ENCODE data around the gene LIN37. TPM values are rescaled to one million over a fixed set of nuclear protein-coding genes. Genes with fewer than 3 reads are reported as not detected.

Gene LIN37
- total and polyA plus RNA-seq, 2 of the 13 experiments (the other 11 are each of a cell fraction or from before 2014, with no cell fraction given), result 6.3 to 8.7 TPM

GRCh38 chr19:35757749-35758608 lies 9.6 kb downstream of the LIN37 start, which contains the start of gene PROSER3 (continued):
- TF ChIP-seq CREBL2 (CRISPR knock-in tag; IDR thresholded peaks at IDR 0.05; ENCODE audit: borderline replicate concordance), result no peak
- TF ChIP-seq ZNF460 (CRISPR knock-in tag; IDR thresholded peaks at IDR 0.05; ENCODE audit: borderline replicate concordance), result no peak
- no peak for TF ChIP-seq HIC2 (CRISPR knock-in tag; IDR thresholded peaks at IDR 0.05; ENCODE audit: low read depth)
- peak; percentile 24; the same call in 1 of the 2 replicates for TF ChIP-seq RFX5 (IDR thresholded peaks at IDR 0.05; ENCODE audit: low read depth, low read length)
- no peak for TF ChIP-seq ZNF512 (CRISPR knock-in tag; IDR thresholded peaks at IDR 0.05)
- TF ChIP-seq ZNF138 (CRISPR knock-in tag; IDR thresholded peaks at IDR 0.05; ENCODE audit: low read depth), result no peak
- TF ChIP-seq IKZF4 (CRISPR knock-in tag; IDR thresholded peaks at IDR 0.05; ENCODE audit: borderline replicate concordance, low read depth, not compliant biosample characterization), result no peak
- TF ChIP-seq PATZ1 (CRISPR knock-in tag; IDR thresholded peaks at IDR 0.05), result no peak; the same call in 1 of the 2 replicates
- no peak for TF ChIP-seq SOX6 (IDR thresholded peaks at IDR 0.05)
- no peak for TF ChIP-seq SOX6 (CRISPR knock-in tag; IDR thresholded peaks at IDR 0.05)
- TF ChIP-seq LBX2 (CRISPR knock-in tag; IDR thresholded peaks at IDR 0.05; ENCODE audit: borderline replicate concordance), result no peak
- TF ChIP-seq ZNF24 (IDR thresholded peaks at IDR 0.05), result no peak
- TF ChIP-seq ISX (CRISPR knock-in tag; conservative IDR thresholded peaks at IDR 0.05), result peak; percentile 90
- no peak for TF ChIP-seq BHLHE40 (IDR thresholded peaks at IDR 0.05; ENCODE audit: low read length)
- TF ChIP-seq ETV5 (CRISPR knock-in tag; IDR thresholded peaks at IDR 0.05; ENCODE audit: borderline replicate concordance), result peak; percentile 86
- no peak for TF ChIP-seq ZFP1 (CRISPR knock-in tag; IDR thresholded peaks at IDR 0.05)
- no peak for TF ChIP-seq ZNF557 (CRISPR knock-in tag; IDR thresholded peaks at IDR 0.05)
- no peak for TF ChIP-seq ATM (IDR thresholded peaks at IDR 0.05; ENCODE audit: borderline replicate concordance)
- TF ChIP-seq CEBPB (IDR thresholded peaks at IDR 0.05; ENCODE audit: borderline replicate concordance, low read depth, low read length), result no peak
- TF ChIP-seq MAZ (IDR thresholded peaks at IDR 0.05; ENCODE audit: borderline replicate concordance, low read depth, low read length), result no peak
- TF ChIP-seq MAZ (CRISPR knock-in tag; IDR thresholded peaks at IDR 0.05; ENCODE audit: low read depth), result no peak
- no peak for TF ChIP-seq ZNF274 (CRISPR knock-in tag; IDR thresholded peaks at IDR 0.05)
- no peak for TF ChIP-seq MLX (CRISPR knock-in tag; IDR thresholded peaks at IDR 0.05)
- TF ChIP-seq ADNP (CRISPR knock-in tag; IDR thresholded peaks at IDR 0.05), result no peak
